Measurements from ENCODE around the gene FKBP5. TPM values are rescaled to one million over a fixed set of nuclear protein-coding genes. Genes with fewer than 3 reads are reported as not detected.

Gene FKBP5
- total RNA-seq, 1 experiment from 2014 or later, result 20.1 TPM

DNA sequence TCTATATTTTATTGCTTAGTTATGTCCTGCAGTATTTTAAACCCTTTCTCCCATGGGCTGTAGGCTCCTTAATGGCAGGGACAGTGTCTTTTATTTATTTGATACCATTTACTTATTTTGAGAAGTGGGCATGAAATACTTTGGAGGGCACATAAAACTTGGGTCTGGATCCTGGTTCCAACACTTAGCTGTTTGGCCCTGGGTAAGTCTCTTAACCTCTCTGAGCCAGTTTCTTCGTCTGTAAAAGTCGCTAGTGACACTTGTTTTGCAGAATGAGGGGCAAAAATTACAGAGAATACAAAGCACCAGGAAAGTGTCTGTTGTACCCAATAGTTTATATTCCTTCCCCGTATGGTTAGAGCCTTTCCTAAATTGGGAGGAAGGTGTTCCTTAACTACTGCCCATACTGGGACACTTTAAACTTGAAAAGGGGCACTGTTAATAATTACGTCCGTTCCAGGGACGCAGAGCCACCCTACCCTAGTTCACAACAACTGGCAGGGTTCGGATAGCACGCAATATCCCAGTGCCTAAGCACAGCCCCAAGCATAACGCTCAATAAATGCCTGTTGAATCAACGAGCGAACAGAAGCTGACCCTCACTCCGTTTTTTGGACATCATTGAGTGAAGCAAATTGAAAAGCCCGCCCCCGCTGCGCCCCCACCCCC is 42.2 kb upstream of the FKBP5 start:
- Mint-ChIP-seq H3K9me3 (ENCODE audit: unreplicated experiment) (no peaks in the 10 kb centered on the region), H3K27ac (ENCODE audit: unreplicated experiment) (no peak overlapping the region), H3K27me3 (ENCODE audit: insufficient read depth, unreplicated experiment) (no peaks in the 10 kb centered on the region), H3K4me1 (ENCODE audit: low read depth, unreplicated experiment) (peaks cover 23% of the 10 kb centered on the region), H3K36me3 (ENCODE audit: insufficient read depth, unreplicated experiment) (no peaks in the 10 kb centered on the region), H3K4me3 (ENCODE audit: unreplicated experiment) (peak overlapping the region; percentile 82)
- TF ChIP-seq, protein P1, sequence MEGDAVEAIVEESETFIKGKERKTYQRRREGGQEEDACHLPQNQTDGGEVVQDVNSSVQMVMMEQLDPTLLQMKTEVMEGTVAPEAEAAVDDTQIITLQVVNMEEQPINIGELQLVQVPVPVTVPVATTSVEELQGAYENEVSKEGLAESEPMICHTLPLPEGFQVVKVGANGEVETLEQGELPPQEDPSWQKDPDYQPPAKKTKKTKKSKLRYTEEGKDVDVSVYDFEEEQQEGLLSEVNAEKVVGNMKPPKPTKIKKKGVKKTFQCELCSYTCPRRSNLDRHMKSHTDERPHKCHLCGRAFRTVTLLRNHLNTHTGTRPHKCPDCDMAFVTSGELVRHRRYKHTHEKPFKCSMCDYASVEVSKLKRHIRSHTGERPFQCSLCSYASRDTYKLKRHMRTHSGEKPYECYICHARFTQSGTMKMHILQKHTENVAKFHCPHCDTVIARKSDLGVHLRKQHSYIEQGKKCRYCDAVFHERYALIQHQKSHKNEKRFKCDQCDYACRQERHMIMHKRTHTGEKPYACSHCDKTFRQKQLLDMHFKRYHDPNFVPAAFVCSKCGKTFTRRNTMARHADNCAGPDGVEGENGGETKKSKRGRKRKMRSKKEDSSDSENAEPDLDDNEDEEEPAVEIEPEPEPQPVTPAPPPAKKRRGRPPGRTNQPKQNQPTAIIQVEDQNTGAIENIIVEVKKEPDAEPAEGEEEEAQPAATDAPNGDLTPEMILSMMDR (IDR thresholded peaks at IDR 0.05; ENCODE audit: insufficient read depth in 1 of 2, low read depth in 1 of 2, low read length in 1 of 2, severe bottlenecking in 1 of 2, unreplicated experiment in 1 of 2), result no peak
- CTCF ChIA-PET, result no interaction called here
- BruUV-seq (replicated peaks), result no TSS peak
- Histone ChIP-seq H3K9me3 (no peaks in the 10 kb centered on the region), H3K36me3 (ENCODE audit: control insufficient read depth, insufficient read depth, low read length) (no peaks in the 10 kb centered on the region), H3K4me3 (ENCODE audit: low read depth, low read length) (peak overlapping the region; percentile 62), H3K27me3 (replicated peaks; ENCODE audit: control insufficient read depth, insufficient read depth, low read length) (no peaks in the 10 kb centered on the region), H3K4me1 (peaks cover 49% of the 10 kb centered on the region)
- POLR2A ChIA-PET, result no interaction called here
- intact Hi-C loops (cut with micrococcal nuclease; ENCODE audit: unreplicated experiment), result loop anchor here (1.0 to 10.0 kb wide), 2 partner anchors 42 to 436 kb away; partner anchors contain the start of gene DEF6
- no peak for DNase-seq

DNA sequence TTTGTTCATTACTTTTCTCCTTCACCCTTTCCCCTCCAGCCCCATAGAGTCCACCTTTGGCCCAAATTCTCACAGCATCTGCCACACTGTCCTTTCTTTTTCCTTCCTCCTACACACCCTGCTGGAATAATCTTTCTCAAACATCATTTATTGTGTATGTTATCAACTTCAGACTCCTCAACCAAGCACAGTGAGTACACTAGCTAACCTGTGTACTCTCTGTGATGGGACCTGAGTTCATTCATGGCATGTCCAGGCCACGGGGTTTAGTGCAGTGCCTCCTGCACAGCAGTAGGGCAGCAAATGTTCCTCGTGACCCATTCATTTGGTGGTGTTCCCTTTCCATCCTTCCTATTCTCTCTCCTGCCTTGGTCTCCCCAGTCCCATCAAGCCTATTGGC is 41.0 kb upstream of the FKBP5 start:
- H3K36me3 ChIP-seq (ENCODE audit: control insufficient read depth, insufficient read depth, low read length), result no peaks in the 10 kb centered on the region
- TF ChIP-seq, protein P1 (IDR thresholded peaks at IDR 0.05; ENCODE audit: insufficient read depth in 1 of 2, low read depth in 1 of 2, low read length in 1 of 2, severe bottlenecking in 1 of 2, unreplicated experiment in 1 of 2), result no peak
- Mint-ChIP-seq H3K4me1 (ENCODE audit: low read depth, unreplicated experiment) (peaks cover 23% of the 10 kb centered on the region), H3K36me3 (ENCODE audit: insufficient read depth, unreplicated experiment) (no peaks in the 10 kb centered on the region), H3K9me3 (ENCODE audit: unreplicated experiment) (no peaks in the 10 kb centered on the region), H3K27me3 (ENCODE audit: insufficient read depth, unreplicated experiment) (no peaks in the 10 kb centered on the region), H3K27ac (ENCODE audit: unreplicated experiment) (peak overlapping the region; percentile 8), H3K4me3 (ENCODE audit: unreplicated experiment) (peak overlapping the region; percentile 52)
- peaks cover 49% of the 10 kb centered on the region for H3K4me1 ChIP-seq
- ChIA-PET CTCF (no interaction called here), POLR2A (no interaction called here)
- intact Hi-C loops (cut with micrococcal nuclease; ENCODE audit: unreplicated experiment), result loop anchor here (10.0 kb wide), 1 partner anchor 435 kb away; the partner anchor contains the start of gene DEF6
- H3K27me3 ChIP-seq (replicated peaks; ENCODE audit: control insufficient read depth, insufficient read depth, low read length), result no peaks in the 10 kb centered on the region
- no peak overlapping the region for H3K4me3 ChIP-seq (ENCODE audit: low read depth, low read length)
- DNase-seq, result peak in 1 of 2 experiments; percentile 22
- BruUV-seq (replicated peaks), result no TSS peak
- H3K9me3 ChIP-seq, result no peaks in the 10 kb centered on the region

DNA sequence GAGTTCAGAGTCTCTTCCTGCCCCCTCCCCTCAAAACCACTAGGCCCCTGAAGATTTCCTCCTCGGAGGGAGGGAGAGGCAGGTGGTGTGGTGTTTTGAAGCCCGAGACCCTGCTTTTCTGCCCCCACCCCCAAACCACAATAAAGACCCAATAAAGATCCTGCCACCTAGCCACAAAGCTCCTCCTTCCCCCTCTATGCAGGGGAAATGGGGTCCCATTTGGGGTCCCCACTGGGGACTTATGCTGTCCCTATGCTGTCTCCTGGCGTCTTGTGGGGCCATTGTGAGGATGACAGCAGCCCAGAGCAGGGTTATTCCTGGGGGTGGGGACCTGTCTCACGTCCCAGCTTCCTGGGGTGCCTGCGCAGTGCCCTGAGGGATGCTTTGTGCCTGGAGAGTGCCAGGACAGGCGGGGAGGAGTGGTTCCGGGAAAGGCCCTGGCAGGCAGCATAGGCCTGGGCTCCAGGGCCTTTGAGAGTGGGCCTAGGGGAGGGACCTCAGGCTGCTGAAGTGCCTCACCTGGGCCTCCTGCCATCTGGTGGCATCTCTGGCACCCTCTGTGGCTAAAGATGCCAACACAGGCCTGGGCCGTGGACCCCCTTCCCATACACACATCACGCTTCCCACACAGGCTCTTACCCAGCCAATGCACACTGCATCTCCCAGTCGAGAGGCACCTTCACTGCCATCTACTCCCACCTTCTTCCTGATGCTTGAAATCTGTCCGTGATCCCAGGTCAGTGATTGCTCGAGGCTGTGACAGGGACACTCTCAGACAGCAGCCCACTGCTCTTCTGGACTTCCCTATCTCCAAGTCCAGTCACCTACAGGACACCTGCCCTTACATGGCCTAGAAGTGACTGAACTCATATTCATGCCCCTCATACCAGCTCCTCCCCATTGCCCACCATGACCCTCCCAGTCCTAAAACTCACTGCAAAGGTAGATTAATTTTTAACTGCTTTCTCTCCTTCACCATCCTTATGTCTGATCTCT is 40.3 kb upstream of the FKBP5 start:
- TF ChIP-seq, protein P1 (IDR thresholded peaks at IDR 0.05; ENCODE audit: insufficient read depth in 1 of 2, low read depth in 1 of 2, low read length in 1 of 2, severe bottlenecking in 1 of 2, unreplicated experiment in 1 of 2), result no peak
- Mint-ChIP-seq H3K27ac (ENCODE audit: unreplicated experiment) (peak overlapping the region; percentile 8), H3K27me3 (ENCODE audit: insufficient read depth, unreplicated experiment) (no peaks in the 10 kb centered on the region), H3K4me3 (ENCODE audit: unreplicated experiment) (peak overlapping the region; percentile 78), H3K4me1 (ENCODE audit: low read depth, unreplicated experiment) (peaks cover 23% of the 10 kb centered on the region), H3K36me3 (ENCODE audit: insufficient read depth, unreplicated experiment) (no peaks in the 10 kb centered on the region), H3K9me3 (ENCODE audit: unreplicated experiment) (no peaks in the 10 kb centered on the region)
- intact Hi-C loops (cut with micrococcal nuclease; ENCODE audit: unreplicated experiment), result no loop called here
- ChIA-PET CTCF (no interaction called here), POLR2A (no interaction called here)
- no peaks in the 10 kb centered on the region for H3K9me3 ChIP-seq
- H3K27me3 ChIP-seq (replicated peaks; ENCODE audit: control insufficient read depth, insufficient read depth, low read length), result no peaks in the 10 kb centered on the region
- H3K4me1 ChIP-seq, result peaks cover 49% of the 10 kb centered on the region
- BruUV-seq (replicated peaks), result TSS peak; percentile 39
- peak in 1 of 2 experiments; percentile 27 for DNase-seq
- H3K36me3 ChIP-seq (ENCODE audit: control insufficient read depth, insufficient read depth, low read length), result no peaks in the 10 kb centered on the region
- peak overlapping the region; percentile 72 for H3K4me3 ChIP-seq (ENCODE audit: low read depth, low read length)
